HG03159 (cell line): ENCODE measurements around the gene CALCOCO2.
A peak's percentile ranks its signal among the peaks of the same experiment; 100 is the strongest.
"Not testable (repeated sequence)": the region's sequence is repeated elsewhere in the genome, so short reads cannot be mapped to it uniquely, and the experiment has no call there.

Source experiments
- ATAC-seq: cut with Tn5 transposase; IDR thresholded peaks from one replicate; pipeline ENCODE4 v1.9.1; 2021; ENCODE audit warnings: mild to moderate bottlenecking, moderate library complexity; ENCODE audit not compliant: unreplicated experiment

Gene CALCOCO2

DNA sequence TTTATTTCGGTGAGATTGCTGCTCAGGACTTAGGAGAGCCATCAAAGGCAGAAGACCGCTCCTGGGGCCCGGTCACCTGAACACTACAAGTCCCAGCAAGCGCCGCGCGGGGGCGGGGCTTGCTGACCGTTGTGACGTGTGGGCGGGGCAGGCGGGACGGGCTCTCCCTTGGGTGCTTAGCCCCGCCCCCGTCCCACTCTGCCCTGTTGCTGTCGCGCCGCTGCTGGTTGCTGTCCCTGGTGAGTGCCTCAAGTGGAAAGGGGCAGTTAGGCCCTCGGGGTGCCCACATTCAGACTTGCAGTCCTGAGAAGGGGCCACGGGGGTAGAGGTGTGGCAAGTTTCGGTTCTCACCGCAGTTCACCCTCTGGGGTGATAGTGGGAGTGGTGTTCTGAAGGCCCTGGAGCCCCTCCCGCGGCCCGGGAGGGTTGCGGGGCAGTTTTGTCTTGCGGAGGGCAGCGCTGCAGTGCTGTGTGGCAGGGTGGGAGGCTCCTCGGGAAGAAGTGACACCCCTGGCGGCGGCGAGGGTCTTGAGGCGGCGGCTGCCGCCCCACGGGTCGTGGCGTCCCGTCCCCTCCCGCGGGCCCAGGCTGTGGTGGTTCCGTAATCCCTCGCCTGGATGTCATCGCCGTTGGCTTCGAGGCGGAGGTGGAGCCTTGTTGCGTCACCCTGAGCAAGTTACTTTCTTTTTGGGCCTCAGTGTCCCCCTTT lies at the start of gene CALCOCO2:
CALCOCO2 (plus strand) TSS at position 196 of the 709 bp plus-strand sequence. CDS start 10,673 bp downstream, outside the sequence.
- ATAC-seq: peak; percentile 88

DNA sequence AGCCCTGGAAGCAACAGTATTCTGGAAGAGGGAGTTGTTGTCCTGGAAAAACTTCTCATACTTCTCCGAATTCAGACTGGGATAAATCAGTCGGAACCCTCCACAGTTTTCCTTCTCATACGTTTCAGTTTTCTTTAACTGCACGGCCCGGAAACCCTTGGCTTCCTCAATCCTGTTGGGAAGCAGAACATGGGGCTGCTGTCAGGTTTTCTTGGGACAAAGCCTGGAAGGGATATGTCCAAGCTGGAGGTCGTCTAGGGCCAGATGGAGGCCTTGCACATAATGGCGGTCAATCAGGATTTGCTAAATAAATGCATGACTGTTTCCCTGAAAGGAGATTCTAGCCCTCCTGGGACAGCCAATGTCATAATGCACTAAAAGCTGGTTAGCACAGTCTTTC lies 43.0 kb upstream of the CALCOCO2 start:
- ATAC-seq: no peak

GRCh38 chr17:48790607-48791127 lies 40.2 kb upstream of the CALCOCO2 start:
- ATAC-seq: no peak

- ATAC-seq: no peak
Measured at GRCh38 chr17:48791128-48792032, 39.5 kb upstream of the CALCOCO2 start.

DNA sequence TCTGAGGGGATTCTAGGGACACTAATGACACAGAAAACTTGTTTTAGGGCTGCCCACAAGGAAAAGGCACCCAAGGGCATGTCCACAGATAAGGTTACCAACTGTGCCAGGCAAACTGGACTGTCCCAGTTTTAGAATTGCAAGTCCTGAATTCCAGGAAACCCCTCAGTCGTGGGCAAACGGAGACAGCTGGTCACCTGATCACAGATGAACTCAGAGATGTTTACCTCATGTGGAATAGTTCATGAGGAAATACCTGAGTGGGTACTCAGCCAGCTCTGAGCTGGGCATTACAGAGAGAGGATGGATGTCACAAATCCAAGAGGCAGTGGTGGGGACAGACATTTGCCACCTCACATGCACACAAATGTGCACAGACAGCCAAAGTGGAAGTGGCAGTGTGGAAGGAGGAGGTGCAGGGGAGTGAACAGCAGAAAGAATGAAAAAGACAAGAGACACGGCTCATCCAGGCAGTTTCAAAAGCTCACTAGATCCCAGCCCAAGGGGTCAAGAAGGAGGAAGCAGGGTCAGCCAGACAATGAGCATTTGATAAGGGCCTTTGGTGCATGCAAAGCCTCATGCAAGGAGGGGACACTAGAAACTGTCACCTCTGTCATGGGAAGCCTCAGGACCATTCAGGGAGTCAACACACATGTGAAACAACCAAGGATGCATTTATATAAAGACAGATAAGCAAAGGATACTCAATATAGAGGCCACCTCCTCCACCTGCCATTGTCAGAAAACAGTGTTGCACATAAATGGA lies 38.6 kb upstream of the CALCOCO2 start:
- no peak for ATAC-seq

DNA sequence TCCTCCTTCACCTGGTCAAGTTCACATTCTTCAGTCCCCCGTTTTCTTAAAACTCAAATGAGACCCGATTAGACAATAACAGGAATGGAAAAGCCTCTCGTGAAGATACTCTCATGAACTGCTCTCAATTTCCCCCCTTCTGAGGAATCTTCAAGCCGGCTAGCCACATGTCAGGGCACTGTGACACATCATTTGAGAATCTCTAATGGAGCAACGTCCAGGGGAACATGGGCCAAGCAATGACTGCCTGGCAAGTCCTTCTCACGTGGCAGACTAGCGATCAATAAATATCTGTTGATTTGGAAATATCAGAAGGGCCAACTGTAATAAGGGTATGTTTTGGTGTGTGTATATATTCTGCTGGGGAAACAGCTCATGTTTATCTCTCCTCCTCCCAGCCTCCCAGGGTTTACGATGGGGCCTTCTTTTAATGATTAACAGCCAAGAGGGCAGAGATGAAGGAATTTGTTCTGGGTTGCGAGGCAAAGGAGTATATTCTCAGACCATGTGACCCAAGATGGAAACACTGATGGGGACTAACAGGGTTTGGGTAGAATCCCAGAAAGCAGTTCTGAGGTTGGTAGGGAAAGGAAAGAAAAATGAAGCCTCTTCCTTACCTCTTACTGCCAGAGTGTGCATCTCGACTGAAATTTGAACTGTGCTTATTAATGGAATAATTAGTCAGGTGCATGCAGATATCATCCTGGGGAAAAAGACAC lies 35.2 kb upstream of the CALCOCO2 start:
- no peak for ATAC-seq

DNA sequence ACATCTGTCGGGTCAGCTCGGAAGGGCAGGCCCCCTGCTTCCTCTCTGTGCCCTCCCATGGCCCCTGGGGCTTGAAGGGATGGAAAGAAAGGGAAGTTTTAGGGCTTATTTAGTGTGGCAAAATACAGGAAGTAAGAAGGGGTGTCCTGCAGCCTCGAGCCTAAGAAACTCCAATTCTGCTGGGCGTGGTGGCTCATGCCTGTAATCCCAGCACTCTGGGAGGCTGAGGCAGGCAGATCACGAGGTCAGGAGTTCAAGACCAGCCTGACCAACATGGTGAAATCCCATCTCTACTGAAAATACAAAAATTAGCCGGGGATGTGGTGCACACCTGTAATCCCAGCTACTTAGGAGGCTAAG lies 34.7 kb upstream of the CALCOCO2 start:
- ATAC-seq: not testable (repeated sequence)

GRCh38 chr17:48799069-48799723 lies 31.6 kb upstream of the CALCOCO2 start:
- no peak for ATAC-seq

DNA sequence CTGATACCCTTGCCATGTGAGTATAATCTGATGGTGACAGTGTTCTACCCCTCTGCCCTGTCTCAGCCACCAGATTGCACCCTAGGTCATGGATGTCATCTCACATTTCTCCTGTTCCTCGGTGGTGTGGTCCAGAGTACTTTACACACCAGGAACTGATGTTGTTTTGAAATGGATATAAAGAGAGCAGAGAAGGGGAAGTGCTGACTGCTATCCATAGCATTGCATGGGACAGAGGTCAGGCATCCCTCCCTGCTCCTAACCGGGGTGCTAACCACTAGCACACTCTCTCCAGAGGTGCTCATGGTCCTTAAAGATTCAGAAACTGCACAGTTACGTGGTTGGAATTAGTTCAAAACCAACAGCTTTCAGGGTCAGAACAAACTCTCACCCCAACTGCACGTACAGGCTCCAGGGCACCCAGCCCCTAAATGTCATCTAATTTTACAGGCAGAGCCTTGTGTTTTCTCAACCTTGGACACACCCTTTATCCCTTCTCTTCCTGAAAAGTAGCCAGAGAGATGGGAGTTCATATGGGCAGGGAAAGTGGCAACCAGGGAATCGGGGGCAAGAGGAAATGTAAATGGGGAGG lies 30.1 kb upstream of the CALCOCO2 start:
- no peak for ATAC-seq

GRCh38 chr17:48804936-48805411 lies 25.9 kb upstream of the CALCOCO2 start:
- no peak for ATAC-seq

DNA sequence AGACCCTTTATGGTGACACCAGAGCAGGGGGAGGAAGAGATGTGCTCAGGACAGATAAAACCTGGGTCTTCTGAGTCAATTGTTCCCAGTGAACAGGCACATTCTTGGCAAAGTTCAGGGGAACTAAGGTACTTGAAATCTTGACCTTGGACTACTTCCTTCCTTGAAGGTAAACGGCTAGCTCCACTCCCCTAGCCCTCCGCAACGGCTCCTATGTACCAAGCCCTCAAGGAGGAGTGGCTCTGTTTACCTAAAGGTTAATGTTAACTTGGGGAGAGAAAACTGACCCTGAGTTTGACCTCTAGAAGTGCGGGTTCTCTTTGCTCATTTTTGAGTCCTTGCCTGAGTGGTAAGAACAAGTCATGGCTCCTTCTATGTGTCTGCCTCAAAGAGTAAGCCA lies 21.7 kb upstream of the CALCOCO2 start:
- no peak for ATAC-seq

GRCh38 chr17:48812001-48812400 lies 18.8 kb upstream of the CALCOCO2 start:
- ATAC-seq: no peak

- no peak for ATAC-seq
Measured at GRCh38 chr17:48814504-48814903, 16.3 kb upstream of the CALCOCO2 start.

- ATAC-seq: no peak
Measured at GRCh38 chr17:48815311-48815710, 15.5 kb upstream of the CALCOCO2 start.

- no peak for ATAC-seq
Measured at GRCh38 chr17:48816438-48816773, 14.4 kb upstream of the CALCOCO2 start.

GRCh38 chr17:48816774-48817590 lies 13.9 kb upstream of the CALCOCO2 start, which contains the start of gene TTLL6:
TTLL6 (minus strand) TSS chr17:48817229; CDS start chr17:48817072, 157 bp downstream.
- ATAC-seq: no peak

DNA sequence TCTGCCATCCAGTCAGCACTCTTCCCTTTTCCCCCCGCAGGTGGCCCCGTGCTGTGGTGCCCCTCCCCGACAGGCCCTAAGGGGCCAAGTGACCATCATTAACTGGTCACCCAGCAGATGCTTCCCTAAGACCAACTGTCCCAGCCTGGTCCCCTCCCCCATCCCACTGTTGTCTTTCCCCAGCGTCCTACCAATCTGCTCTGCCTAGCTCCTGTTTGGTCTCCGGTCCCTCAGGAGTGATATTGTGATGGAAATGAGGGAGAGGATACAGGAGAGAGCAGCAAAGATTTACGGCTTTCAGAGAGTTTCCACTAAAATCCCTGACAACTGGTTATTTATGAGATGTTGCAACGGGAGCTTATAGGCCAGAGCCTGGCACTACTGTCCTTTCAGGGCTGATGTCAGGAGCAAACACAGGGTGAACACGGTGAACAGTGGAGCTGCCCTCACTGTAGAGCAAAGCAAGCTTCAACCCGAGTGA lies 12.4 kb upstream of the CALCOCO2 start:
- ATAC-seq: no peak

DNA sequence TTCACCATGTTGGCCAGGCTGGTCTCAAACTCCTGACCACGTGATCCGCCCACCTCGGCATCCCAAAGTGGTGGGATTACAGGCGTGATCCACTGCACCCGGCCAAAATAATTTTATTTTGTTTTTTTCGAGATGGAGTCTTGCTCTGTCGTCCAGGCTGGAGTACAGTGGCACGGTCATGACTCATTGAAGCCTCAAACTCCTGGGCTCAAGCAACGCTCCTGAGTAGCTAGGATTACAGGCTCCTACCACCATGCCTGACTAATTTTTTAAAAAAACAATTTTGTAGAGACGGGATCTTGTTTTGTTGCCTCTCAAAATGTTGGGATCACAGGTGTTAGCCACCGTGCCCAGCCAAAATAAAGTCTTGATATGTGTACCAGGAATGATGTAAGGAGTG lies 11.4 kb upstream of the CALCOCO2 start:
- ATAC-seq: no peak
